Myocyte (in vitro differentiated cells): Measurements from ENCODE around the gene YPEL4. TPM values are rescaled to one million over a fixed set of nuclear protein-coding genes. Genes with fewer than 3 reads are reported as not detected.

ENCODE experiments used
- DNase-seq: peaks from one replicate; pipeline ENCODE4 v3.0.0-alpha.2; 2012; ENCODE audit warnings: low read depth
- total RNA-seq: library from RNA; depleted of rRNA; stranded (reverse); fragments of >200 nt; gene quantifications from 2 replicates; pipeline ENCODE4 v1.2.3, GENCODE V29; 2014

The YPEL4 gene
- total RNA-seq, 1 donor from 2014 or later = 1.2 TPM

GRCh38 chr11:57634311-57634710, 15.4 kb downstream of the YPEL4 start:
- DNase-seq = no peak

- DNase-seq = no peak
Measured at GRCh38 chr11:57633394-57634070, 16.2 kb downstream of the YPEL4 start.

- DNase-seq = no peak
Measured at GRCh38 chr11:57632116-57632515, 17.6 kb downstream of the YPEL4 start.

GRCh38 chr11:57630171-57630570, 19.5 kb downstream of the YPEL4 start:
- DNase-seq = no peak

GRCh38 chr11:57626895-57627294, 22.8 kb downstream of the YPEL4 start:
- no peak for DNase-seq

GRCh38 chr11:57624864-57625263, 24.8 kb downstream of the YPEL4 start:
- DNase-seq = no peak

GRCh38 chr11:57622263-57622662, 27.4 kb downstream of the YPEL4 start:
- DNase-seq = no peak

- DNase-seq = no peak
Measured at GRCh38 chr11:57620467-57620866, 29.2 kb downstream of the YPEL4 start.

GRCh38 chr11:57619331-57619730, 30.4 kb downstream of the YPEL4 start:
- no peak for DNase-seq

- no peak for DNase-seq
Measured at GRCh38 chr11:57618438-57618837, 31.3 kb downstream of the YPEL4 start.

GRCh38 chr11:57616595-57616994, 33.1 kb downstream of the YPEL4 start:
- DNase-seq = no peak

- DNase-seq = no peak
Measured at GRCh38 chr11:57615308-57615707, 34.4 kb downstream of the YPEL4 start.

GRCh38 chr11:57614234-57614772, 35.4 kb downstream of the YPEL4 start:
- no peak for DNase-seq

- no peak for DNase-seq
Measured at GRCh38 chr11:57610170-57610569, 39.5 kb downstream of the YPEL4 start.

- DNase-seq = no peak
Measured at GRCh38 chr11:57605028-57605420, 44.7 kb downstream of the YPEL4 start.

GRCh38 chr11:57604296-57605027, 45.2 kb downstream of the YPEL4 start:
- peak; percentile 10 for DNase-seq

- no peak for DNase-seq
Measured at GRCh38 chr11:57601297-57601696, 48.4 kb downstream of the YPEL4 start.

- DNase-seq = no peak
Measured at GRCh38 chr11:57599381-57599780, 50.3 kb downstream of the YPEL4 start.

- DNase-seq = no peak
Measured at GRCh38 chr11:57598831-57599155, 50.9 kb downstream of the YPEL4 start.

GRCh38 chr11:57597916-57598830, 51.5 kb downstream of the YPEL4 start:
- peak; percentile 24 for DNase-seq

- DNase-seq = no peak
Measured at GRCh38 chr11:57597461-57597915, 52.2 kb downstream of the YPEL4 start, which contains the start of gene SERPING1. Gene SERPING1 (plus strand): TSS chr11:57597685. CDS start chr11:57598271, 586 bp downstream.
